ENCODE results near the gene MYO1D. TPM values are rescaled to one million over a fixed set of nuclear protein-coding genes. Genes with fewer than 3 reads are reported as not detected.

MYO1D gene
- total RNA-seq, 2 experiments from 2014 or later, result 0.09 to 0.89 TPM

DNA sequence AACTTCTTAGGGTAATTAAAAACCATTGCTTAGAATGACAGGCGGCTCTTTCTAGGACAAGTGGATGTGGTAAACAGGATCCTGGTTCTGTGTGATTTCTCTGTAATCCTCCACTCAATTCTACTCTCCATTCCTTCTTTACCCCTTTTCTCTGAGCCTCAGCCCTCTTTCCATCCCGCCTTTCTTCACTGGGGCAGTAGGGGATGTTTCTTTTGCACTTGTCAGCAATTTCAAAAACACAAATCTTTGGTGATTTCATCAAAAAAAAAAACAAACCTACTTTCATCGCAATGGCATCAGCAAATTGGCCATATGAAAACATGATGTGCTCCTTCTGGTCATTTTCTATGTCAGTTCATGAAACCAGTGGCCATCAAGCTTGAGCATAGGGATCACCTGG is 285.5 kb downstream of the MYO1D start:
- Histone ChIP-seq H3K79me2 (ENCODE audit: insufficient read depth, low read depth, low read length) (no peaks in the 10 kb centered on the region), H3K4me1 (ENCODE audit: insufficient read depth, low read length, poor library complexity, severe bottlenecking) (no peaks in the 10 kb centered on the region), H2AFZ (ENCODE audit: low read length) (no peak overlapping the region), H3K4me3 (ENCODE audit: low read depth, low read length, poor library complexity, severe bottlenecking) (no peak overlapping the region), H3K9me3 (ENCODE audit: low read length) (no peaks in the 10 kb centered on the region), H3K4me2 (ENCODE audit: low read length) (no peak overlapping the region), H3K36me3 (ENCODE audit: insufficient read depth, low read length) (no peaks in the 10 kb centered on the region), H3K9me2 (ENCODE audit: insufficient read depth, low read length) (no peaks in the 10 kb centered on the region), H4K20me1 (ENCODE audit: insufficient read depth, low read length) (no peaks in the 10 kb centered on the region), H3K27ac (ENCODE audit: low read depth, low read length, poor library complexity, severe bottlenecking) (no peak overlapping the region)
- DNase-seq (ENCODE audit: low spot score), result no peak
- POLR2A ChIA-PET, result interaction anchor here (1.1 to 1.4 kb wide), 2 partner anchors 10 to 11 kb away, joined by 3 to 11 read pairs; no protein-coding TSS in a partner anchor
- BruUV-seq (replicated peaks), result no TSS peak
- TF ChIP-seq, protein P1, sequence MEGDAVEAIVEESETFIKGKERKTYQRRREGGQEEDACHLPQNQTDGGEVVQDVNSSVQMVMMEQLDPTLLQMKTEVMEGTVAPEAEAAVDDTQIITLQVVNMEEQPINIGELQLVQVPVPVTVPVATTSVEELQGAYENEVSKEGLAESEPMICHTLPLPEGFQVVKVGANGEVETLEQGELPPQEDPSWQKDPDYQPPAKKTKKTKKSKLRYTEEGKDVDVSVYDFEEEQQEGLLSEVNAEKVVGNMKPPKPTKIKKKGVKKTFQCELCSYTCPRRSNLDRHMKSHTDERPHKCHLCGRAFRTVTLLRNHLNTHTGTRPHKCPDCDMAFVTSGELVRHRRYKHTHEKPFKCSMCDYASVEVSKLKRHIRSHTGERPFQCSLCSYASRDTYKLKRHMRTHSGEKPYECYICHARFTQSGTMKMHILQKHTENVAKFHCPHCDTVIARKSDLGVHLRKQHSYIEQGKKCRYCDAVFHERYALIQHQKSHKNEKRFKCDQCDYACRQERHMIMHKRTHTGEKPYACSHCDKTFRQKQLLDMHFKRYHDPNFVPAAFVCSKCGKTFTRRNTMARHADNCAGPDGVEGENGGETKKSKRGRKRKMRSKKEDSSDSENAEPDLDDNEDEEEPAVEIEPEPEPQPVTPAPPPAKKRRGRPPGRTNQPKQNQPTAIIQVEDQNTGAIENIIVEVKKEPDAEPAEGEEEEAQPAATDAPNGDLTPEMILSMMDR (conservative IDR thresholded peaks at IDR 0.05; ENCODE audit: low read length), result no peak
- no peak for TF ChIP-seq EZH2phosphoT487 (IDR thresholded peaks at IDR 0.05; ENCODE audit: borderline replicate concordance, low read depth, low read length)
- CTCF ChIA-PET (ENCODE audit: unreplicated experiment), result no interaction called here
- intact Hi-C loops (cut with micrococcal nuclease; ENCODE audit: unreplicated experiment), result no loop called here

DNA sequence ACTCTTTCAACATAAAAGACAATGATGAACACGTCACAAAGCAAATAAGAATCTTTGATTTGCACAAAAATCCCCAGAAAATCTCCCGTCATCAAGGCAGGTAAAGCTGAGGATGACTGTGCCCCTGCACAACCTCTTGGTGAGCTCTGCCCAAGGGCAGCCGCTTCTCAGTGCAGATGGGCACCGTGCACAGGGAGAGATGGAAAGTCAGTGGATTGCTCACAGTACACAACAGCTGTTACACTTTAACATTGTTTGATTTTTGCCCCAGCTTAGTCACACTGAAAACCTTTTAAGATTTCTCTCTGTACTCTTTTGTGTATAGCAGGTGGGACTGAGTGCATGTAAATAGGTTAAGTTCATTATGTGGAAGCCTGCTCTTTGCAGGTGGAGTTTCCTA is 285.9 kb downstream of the MYO1D start:
- CTCF ChIA-PET (ENCODE audit: unreplicated experiment), result no interaction called here
- Histone ChIP-seq H2AFZ (ENCODE audit: low read length) (no peak overlapping the region), H3K36me3 (ENCODE audit: insufficient read depth, low read length) (no peaks in the 10 kb centered on the region), H3K4me1 (ENCODE audit: insufficient read depth, low read length, poor library complexity, severe bottlenecking) (no peaks in the 10 kb centered on the region), H3K9me2 (ENCODE audit: insufficient read depth, low read length) (no peaks in the 10 kb centered on the region), H3K4me3 (ENCODE audit: low read depth, low read length, poor library complexity, severe bottlenecking) (no peak overlapping the region), H4K20me1 (ENCODE audit: insufficient read depth, low read length) (no peaks in the 10 kb centered on the region), H3K4me2 (ENCODE audit: low read length) (no peak overlapping the region), H3K79me2 (ENCODE audit: insufficient read depth, low read depth, low read length) (no peaks in the 10 kb centered on the region), H3K9me3 (ENCODE audit: low read length) (no peaks in the 10 kb centered on the region), H3K27ac (ENCODE audit: low read depth, low read length, poor library complexity, severe bottlenecking) (no peak overlapping the region)
- DNase-seq (ENCODE audit: low spot score), result no peak
- POLR2A ChIA-PET, result interaction anchor here (1.1 to 1.4 kb wide), 2 partner anchors 10 to 12 kb away, joined by 3 to 11 read pairs; no protein-coding TSS in a partner anchor
- intact Hi-C loops (cut with micrococcal nuclease; ENCODE audit: unreplicated experiment), result no loop called here
- BruUV-seq (replicated peaks), result no TSS peak
- TF ChIP-seq, protein P1 (conservative IDR thresholded peaks at IDR 0.05; ENCODE audit: low read length), result no peak
- no peak for TF ChIP-seq EZH2phosphoT487 (IDR thresholded peaks at IDR 0.05; ENCODE audit: borderline replicate concordance, low read depth, low read length)

DNA sequence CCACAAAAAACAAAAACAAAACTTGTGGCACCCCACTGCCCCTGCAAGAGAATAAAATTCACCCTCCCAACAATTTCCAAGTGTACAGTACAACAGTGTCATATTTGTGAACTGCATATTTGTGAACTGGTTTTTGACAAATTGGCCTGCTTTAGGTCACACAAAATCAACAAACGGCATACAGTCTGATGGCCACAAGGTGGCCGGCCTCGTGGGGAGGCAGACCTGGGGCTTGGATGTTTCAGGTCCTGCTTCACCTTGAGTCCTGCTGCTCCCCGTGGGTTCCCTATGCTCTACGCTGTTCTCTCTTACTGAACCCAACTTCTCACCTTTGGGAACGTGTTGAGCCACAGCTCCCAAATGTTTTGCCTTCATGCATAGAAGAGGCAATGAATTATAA is 287.9 kb downstream of the MYO1D start:
- no peaks in the 10 kb centered on the region for H3K4me1 ChIP-seq (ENCODE audit: insufficient read depth, low read length, poor library complexity, severe bottlenecking)
- intact Hi-C loops (cut with micrococcal nuclease; ENCODE audit: unreplicated experiment), result no loop called here
- BruUV-seq (replicated peaks), result no TSS peak

More for the DNA sequence above, 287.9 kb downstream of the MYO1D start:
- Histone ChIP-seq H3K4me2 (ENCODE audit: low read length) (no peak overlapping the region), H2AFZ (ENCODE audit: low read length) (no peak overlapping the region), H3K36me3 (ENCODE audit: insufficient read depth, low read length) (no peaks in the 10 kb centered on the region), H3K9me2 (ENCODE audit: insufficient read depth, low read length) (no peaks in the 10 kb centered on the region), H3K9me3 (ENCODE audit: low read length) (no peaks in the 10 kb centered on the region), H3K27ac (ENCODE audit: low read depth, low read length, poor library complexity, severe bottlenecking) (no peak overlapping the region), H3K79me2 (ENCODE audit: insufficient read depth, low read depth, low read length) (no peaks in the 10 kb centered on the region), H3K4me3 (ENCODE audit: low read depth, low read length, poor library complexity, severe bottlenecking) (no peak overlapping the region), H4K20me1 (ENCODE audit: insufficient read depth, low read length) (no peaks in the 10 kb centered on the region)
- TF ChIP-seq, protein P1 (conservative IDR thresholded peaks at IDR 0.05; ENCODE audit: low read length), result no peak
- TF ChIP-seq EZH2phosphoT487 (IDR thresholded peaks at IDR 0.05; ENCODE audit: borderline replicate concordance, low read depth, low read length), result no peak
- DNase-seq (ENCODE audit: low spot score), result no peak
- ChIA-PET CTCF (ENCODE audit: unreplicated experiment) (no interaction called here), POLR2A (interaction anchor here (0.5 kb wide), 1 partner anchor 145 kb away, joined by 3 read pairs; no protein-coding TSS in a partner anchor)
